Measurements from ENCODE around the gene COA3. TPM values are rescaled to one million over a fixed set of nuclear protein-coding genes. Genes with fewer than 3 reads are reported as not detected.
"Not testable (repeated sequence)": the region's sequence is repeated elsewhere in the genome, so short reads cannot be mapped to it uniquely, and the experiment has no call there.

The COA3 gene
- total RNA-seq, 1 donor from 2014 or later: 95.0 TPM

DNA sequence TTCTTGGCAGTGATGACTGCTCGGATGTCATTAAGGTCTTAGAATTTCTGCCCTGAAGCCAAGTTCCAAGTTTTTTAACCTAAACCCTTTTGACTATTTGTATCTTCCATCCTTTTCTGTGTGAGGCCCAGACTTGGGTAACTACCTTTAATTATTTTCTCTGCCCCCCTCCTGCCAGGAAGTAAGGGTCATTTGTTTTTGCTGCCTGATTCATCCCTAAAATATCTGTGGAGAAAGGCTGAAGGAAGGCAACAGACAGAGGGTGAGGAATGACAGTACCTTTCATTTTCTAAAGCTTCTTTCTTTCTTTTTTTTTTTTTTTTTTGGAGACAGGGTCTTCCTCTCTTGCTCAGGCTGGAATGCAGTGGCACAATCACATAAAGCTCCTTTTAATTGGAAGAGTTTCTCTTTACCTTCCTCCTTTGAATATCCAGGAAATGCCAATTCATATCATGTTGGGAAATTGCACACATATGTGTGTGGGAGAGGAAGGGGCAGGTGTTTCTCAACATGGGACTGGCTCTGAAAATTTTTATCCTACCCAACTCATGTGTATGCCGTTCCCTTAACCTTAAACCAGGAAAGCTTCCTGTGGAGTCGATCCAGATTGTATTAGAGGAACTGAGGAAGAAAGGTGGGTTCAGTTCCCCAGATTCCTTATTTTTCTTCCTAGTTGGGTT, 24.3 kb downstream of the COA3 start:
- H3K4me3 ChIP-seq (ENCODE audit: low read depth, low read length): peak overlapping the region; percentile 79
- no peak for DNase-seq (ENCODE audit: low read depth)
- TF ChIP-seq, protein P1, sequence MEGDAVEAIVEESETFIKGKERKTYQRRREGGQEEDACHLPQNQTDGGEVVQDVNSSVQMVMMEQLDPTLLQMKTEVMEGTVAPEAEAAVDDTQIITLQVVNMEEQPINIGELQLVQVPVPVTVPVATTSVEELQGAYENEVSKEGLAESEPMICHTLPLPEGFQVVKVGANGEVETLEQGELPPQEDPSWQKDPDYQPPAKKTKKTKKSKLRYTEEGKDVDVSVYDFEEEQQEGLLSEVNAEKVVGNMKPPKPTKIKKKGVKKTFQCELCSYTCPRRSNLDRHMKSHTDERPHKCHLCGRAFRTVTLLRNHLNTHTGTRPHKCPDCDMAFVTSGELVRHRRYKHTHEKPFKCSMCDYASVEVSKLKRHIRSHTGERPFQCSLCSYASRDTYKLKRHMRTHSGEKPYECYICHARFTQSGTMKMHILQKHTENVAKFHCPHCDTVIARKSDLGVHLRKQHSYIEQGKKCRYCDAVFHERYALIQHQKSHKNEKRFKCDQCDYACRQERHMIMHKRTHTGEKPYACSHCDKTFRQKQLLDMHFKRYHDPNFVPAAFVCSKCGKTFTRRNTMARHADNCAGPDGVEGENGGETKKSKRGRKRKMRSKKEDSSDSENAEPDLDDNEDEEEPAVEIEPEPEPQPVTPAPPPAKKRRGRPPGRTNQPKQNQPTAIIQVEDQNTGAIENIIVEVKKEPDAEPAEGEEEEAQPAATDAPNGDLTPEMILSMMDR (conservative IDR thresholded peaks at IDR 0.05; ENCODE audit: low read depth, low read length): no peak

DNA sequence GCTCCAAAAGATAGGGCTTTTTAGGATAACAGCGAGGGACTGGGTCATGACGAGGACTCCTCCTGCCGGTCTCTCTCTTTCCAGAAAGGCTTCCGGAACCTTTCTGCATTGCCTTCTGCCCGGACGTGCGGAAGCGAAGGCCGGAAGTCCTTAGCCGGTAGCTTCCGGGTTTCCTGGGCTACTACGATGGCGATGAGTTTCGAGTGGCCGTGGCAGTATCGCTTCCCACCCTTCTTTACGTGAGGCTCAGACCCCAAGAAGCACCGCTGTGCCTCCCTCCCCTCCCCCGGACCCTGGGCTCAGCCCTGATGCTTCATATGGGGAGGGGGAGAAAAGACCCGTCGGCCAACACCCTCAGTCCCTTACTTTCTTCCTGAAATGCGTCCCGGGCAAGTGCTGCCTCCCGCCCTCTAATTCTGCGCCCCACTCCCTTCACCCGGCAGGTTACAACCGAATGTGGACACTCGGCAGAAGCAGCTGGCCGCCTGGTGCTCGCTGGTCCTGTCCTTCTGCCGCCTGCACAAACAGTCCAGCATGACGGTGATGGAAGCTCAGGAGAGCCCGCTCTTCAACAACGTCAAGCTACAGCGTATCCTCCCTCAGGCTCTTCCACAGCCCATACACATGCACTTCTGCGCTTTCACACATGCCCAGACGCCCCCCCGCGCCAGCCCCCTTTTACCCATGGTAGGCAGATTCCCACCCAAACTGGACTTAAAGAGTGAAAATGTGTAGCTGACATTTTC, 25.0 kb downstream of the COA3 start, which contains the start of gene VPS25:
TSS of gene VPS25 (plus strand) at position 160 of the 746 bp plus-strand sequence. CDS start at position 187, 27 bp downstream.
- peak within 1 kb of the TSS; percentile 79 for H3K4me3 ChIP-seq (ENCODE audit: low read depth, low read length)
- TF ChIP-seq, protein P1 (conservative IDR thresholded peaks at IDR 0.05; ENCODE audit: low read depth, low read length): peak; percentile 24
- DNase-seq (ENCODE audit: low read depth): no peak

DNA sequence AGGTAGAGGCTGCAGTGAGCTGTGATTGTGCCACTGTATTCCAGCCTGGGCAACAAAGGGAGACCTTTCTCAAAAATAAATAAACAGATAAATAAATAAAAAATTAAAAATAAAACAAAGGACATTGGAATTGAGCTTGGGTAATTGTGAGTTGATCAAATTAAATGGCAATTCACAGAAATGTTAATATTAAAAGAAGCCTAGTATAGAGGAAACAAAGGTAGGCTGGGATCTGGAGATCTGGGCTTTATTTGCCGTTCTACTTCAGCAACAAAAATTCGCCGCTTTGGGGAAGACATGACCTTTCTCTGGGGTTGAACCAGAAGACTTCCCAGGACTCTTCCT, 25.6 kb downstream of the COA3 start:
- H3K4me3 ChIP-seq (ENCODE audit: low read depth, low read length): peak overlapping the region; percentile 79
- DNase-seq (ENCODE audit: low read depth): no peak
- TF ChIP-seq, protein P1 (conservative IDR thresholded peaks at IDR 0.05; ENCODE audit: low read depth, low read length): no peak

GRCh38 chr17:42769964-42770363, 28.5 kb downstream of the COA3 start:
- DNase-seq (ENCODE audit: low read depth); H3K4me3 ChIP-seq (ENCODE audit: low read depth, low read length): not testable (repeated sequence)

- DNase-seq (ENCODE audit: low read depth); H3K4me3 ChIP-seq (ENCODE audit: low read depth, low read length): not testable (repeated sequence)
These were observed 30.5 kb downstream of the COA3 start for GRCh38 chr17:42768006-42768405.

DNA sequence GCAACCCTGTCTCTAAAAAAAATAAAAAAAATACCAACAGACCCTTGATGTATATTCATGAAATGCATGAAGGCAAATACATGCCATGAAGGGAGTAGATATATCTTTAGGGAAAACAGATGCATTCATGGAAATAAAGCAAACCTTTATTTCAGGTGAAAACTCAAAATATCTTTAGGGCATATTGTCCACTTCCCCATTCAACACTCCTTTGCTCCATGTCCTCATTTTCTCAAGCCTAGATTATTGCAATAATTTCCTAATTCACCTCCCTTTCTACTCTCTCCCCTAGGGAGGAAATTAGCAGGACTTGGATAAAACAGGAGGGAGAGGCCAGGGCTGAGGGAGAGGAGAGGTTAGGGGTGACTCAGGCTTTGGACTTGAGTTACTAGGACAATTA, 31.0 kb downstream of the COA3 start:
- H3K4me3 ChIP-seq (ENCODE audit: low read depth, low read length): no peak overlapping the region
- TF ChIP-seq, protein P1 (conservative IDR thresholded peaks at IDR 0.05; ENCODE audit: low read depth, low read length): no peak
- no peak for DNase-seq (ENCODE audit: low read depth)

DNA sequence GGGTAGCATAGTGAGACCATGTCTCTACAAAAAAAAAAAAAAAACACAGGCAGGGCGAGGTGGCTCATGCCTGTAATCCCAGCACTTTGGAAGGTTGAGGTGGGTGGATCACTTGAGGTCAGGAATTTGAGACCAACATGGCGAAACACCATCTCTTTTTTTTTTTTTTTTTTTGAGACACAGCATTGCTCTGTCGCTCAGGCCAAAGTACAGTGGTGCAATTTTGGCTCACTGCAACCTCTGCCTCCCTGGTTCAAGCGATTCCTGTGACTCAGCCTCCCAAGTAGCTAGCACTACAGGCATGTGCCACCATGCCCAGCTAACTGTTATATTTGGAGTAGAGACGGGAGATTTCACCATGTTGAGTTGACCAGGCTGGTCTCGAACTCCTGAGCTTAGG, 32.4 kb downstream of the COA3 start:
- no peak overlapping the region for H3K4me3 ChIP-seq (ENCODE audit: low read depth, low read length)
- TF ChIP-seq, protein P1 (conservative IDR thresholded peaks at IDR 0.05; ENCODE audit: low read depth, low read length): no peak
- DNase-seq (ENCODE audit: low read depth): no peak

DNA sequence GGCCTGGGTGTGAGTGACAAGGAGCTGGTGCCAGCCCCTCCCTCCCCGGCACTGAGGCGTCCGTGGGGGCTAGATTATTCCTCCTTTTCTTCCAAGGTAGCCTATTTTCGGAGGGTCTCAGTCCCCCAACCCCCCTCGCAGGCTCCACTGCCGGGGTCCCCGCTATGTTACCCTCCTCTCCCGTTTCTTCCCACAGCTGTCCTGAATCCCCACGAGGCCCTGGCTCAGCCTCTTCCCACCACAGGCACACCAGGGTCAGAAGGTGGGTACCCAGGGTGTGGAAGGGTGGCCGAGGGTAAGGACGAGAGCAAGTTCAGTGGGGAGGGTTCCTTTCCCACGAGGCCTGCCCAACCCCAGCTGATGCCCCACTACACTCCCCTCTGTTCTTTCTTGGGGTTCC, 36.9 kb downstream of the COA3 start:
- DNase-seq (ENCODE audit: low read depth): no peak
- H3K4me3 ChIP-seq (ENCODE audit: low read depth, low read length): peak overlapping the region; percentile 42
- TF ChIP-seq, protein P1 (conservative IDR thresholded peaks at IDR 0.05; ENCODE audit: low read depth, low read length): no peak

Data from epithelial cell of proximal tubule (primary cell).